HL-60 (cell line): ENCODE measurements around the gene CDKL1.

ENCODE experiments used
- DNase-seq, 2 experiments: peaks; one replicate each; pipeline ENCODE4 v3.0.0-alpha.2; 2010 to 2020; ENCODE audit warnings: low read depth in 1 of 2, low spot score in 1 of 2
- H3K27ac ChIP-seq: fragments of 250-450 bp; sonication (Bioruptor Pico); replicated peaks from 2 replicates; pipeline ENCODE4 v1.5.1; 2020; ENCODE audit warnings: mild to moderate bottlenecking, moderate library complexity
- H3K27me3 ChIP-seq: fragments of 250-450 bp; sonication (Bioruptor Pico); 2 replicates; pipeline ENCODE4 v1.5.1; 2021; ENCODE audit warnings: mild to moderate bottlenecking, moderate library complexity; ENCODE audit not compliant: insufficient read depth, poor library complexity, severe bottlenecking
- H3K4me3 ChIP-seq: replicated peaks from 2 replicates; pipeline ENCODE4 v1.5.1; 2011; ENCODE audit warnings: mild to moderate bottlenecking, control low read depth, low read length; ENCODE audit not compliant: insufficient read depth
- CTCF ChIP-seq: IDR thresholded peaks from one replicate; pipeline ENCODE4 v1.5.1; 2011; ENCODE audit warnings: low read length, control low read depth, inconsistent platforms; ENCODE audit not compliant: insufficient read depth
- GABPA ChIP-seq: IDR thresholded peaks from 2 replicates; pipeline ENCODE4 v1.6.1; 2012; ENCODE audit warnings: low read depth
- POLR2AphosphoS5 ChIP-seq: IDR thresholded peaks from 2 replicates; pipeline ENCODE4 v1.6.1; 2012; ENCODE audit warnings: low read depth
- REST ChIP-seq: IDR thresholded peaks from 2 replicates; pipeline ENCODE4 v1.6.1; 2012; ENCODE audit warnings: low read depth; ENCODE audit not compliant: insufficient replicate concordance
- SPI1 ChIP-seq: IDR thresholded peaks from 2 replicates; pipeline ENCODE4 v1.6.1; 2012; ENCODE audit warnings: low read depth, mild to moderate bottlenecking, borderline replicate concordance

Gene CDKL1

GRCh38 chr14:50343434-50343833 lies 53.2 kb downstream of the CDKL1 start:
- H3K27me3 ChIP-seq = no peaks in the 10 kb centered on the region
- TF ChIP-seq POLR2AphosphoS5 (no peak), GABPA (no peak), SPI1 (no peak), REST (no peak), CTCF (no peak)
- no peak for DNase-seq
- H3K27ac ChIP-seq = no peak overlapping the region
- no peak overlapping the region for H3K4me3 ChIP-seq

- TF ChIP-seq POLR2AphosphoS5 = no peak
- TF ChIP-seq REST = no peak
- no peak for TF ChIP-seq GABPA
- TF ChIP-seq SPI1 = no peak
- no peak for TF ChIP-seq CTCF
- no peak for DNase-seq
- Histone ChIP-seq H3K27me3 (no peaks in the 10 kb centered on the region), H3K27ac (no peak overlapping the region), H3K4me3 (no peak overlapping the region)
These were observed 54.2 kb downstream of the CDKL1 start for GRCh38 chr14:50342221-50343078.

GRCh38 chr14:50340963-50341362 lies 55.7 kb downstream of the CDKL1 start:
- no peaks in the 10 kb centered on the region for H3K27me3 ChIP-seq
- no peak overlapping the region for H3K27ac ChIP-seq
- H3K4me3 ChIP-seq = no peak overlapping the region
- DNase-seq = no peak
- no peak for TF ChIP-seq CTCF

- no peak for DNase-seq
- Histone ChIP-seq H3K27me3 (no peaks in the 10 kb centered on the region), H3K27ac (no peak overlapping the region), H3K4me3 (no peak overlapping the region)
- TF ChIP-seq REST (no peak), POLR2AphosphoS5 (no peak), SPI1 (no peak), CTCF (no peak), GABPA (no peak)
These were observed 56.6 kb downstream of the CDKL1 start for GRCh38 chr14:50340045-50340444.
